ENCODE measurements around the gene RPTOR.

GRCh38 chr17:80976701-80977100 is 432.1 kb downstream of the RPTOR start:
- TF ChIP-seq POLR2AphosphoS5 (IDR thresholded peaks at IDR 0.05; ENCODE audit: insufficient read depth, low read depth, low read length) (no peak), EZH2 (IDR thresholded peaks at IDR 0.05; ENCODE audit: borderline replicate concordance, low read depth, low read length, severe bottlenecking) (no peak), POLR2A (IDR thresholded peaks at IDR 0.05; ENCODE audit: low read depth, low read length) (no peak)

Data from endothelial cell of umbilical vein (primary cell).